HAP-1 (cell line): ENCODE measurements around the gene GTF3C1.
"Not testable (repeated sequence)": the region's sequence is repeated elsewhere in the genome, so short reads cannot be mapped to it uniquely, and the experiment has no call there.

Experiments
- DNase-seq, 2 experiments: peaks; one replicate each; pipeline ENCODE4 v3.0.0-alpha.2; 2016 to 2020; ENCODE audit warnings: low spot score in 2 of 2
- H3K27me3 ChIP-seq: fragments of 250-450 bp; sonication (Bioruptor Pico); 2 replicates; pipeline ENCODE4 v1.5.1; 2020; ENCODE audit warnings: low read depth, mild to moderate bottlenecking, moderate library complexity
- H3K36me3 ChIP-seq: fragments of 250-450 bp; sonication (Bioruptor Pico); replicated peaks from 2 replicates; pipeline ENCODE4 v1.5.1; 2020; ENCODE audit warnings: mild to moderate bottlenecking
- H3K4me1 ChIP-seq: fragments of 250-450 bp; sonication (Bioruptor Pico); 2 replicates; pipeline ENCODE4 v1.5.1; 2020; ENCODE audit warnings: mild to moderate bottlenecking
- H3K4me3 ChIP-seq: fragments of 250-450 bp; sonication (Bioruptor Pico); 2 replicates; pipeline ENCODE4 v1.5.1; 2020; ENCODE audit warnings: mild to moderate bottlenecking, moderate library complexity
- H3K9me3 ChIP-seq: fragments of 250-450 bp; sonication (Bioruptor Pico); 2 replicates; pipeline ENCODE4 v1.5.1; 2020; ENCODE audit warnings: mild to moderate bottlenecking, moderate library complexity
- in situ Hi-C: fragments of 300-500 bp; cut with MboI; formaldehyde crosslinking; loops from 3 replicates; pipeline ENCODE4 v1.14.3; 2020; ENCODE audit warnings: low sequenced_read_pairs, inconsistent platforms, mixed read lengths

GTF3C1 gene

GRCh38 chr16:27579087-27579980 lies 29.6 kb upstream of the GTF3C1 start:
- Histone ChIP-seq H3K27me3 (no peaks in the 10 kb centered on the region), H3K4me3 (no peak overlapping the region), H3K36me3 (no peaks in the 10 kb centered on the region), H3K4me1 (peaks cover 9% of the 10 kb centered on the region), H3K9me3 (no peaks in the 10 kb centered on the region)
- DNase-seq: no peak
- in situ Hi-C loops: no loop called here

- Histone ChIP-seq H3K9me3 (no peaks in the 10 kb centered on the region), H3K4me1 (peaks cover under 1% of the 10 kb centered on the region), H3K27me3 (no peaks in the 10 kb centered on the region), H3K4me3 (no peak overlapping the region), H3K36me3 (no peaks in the 10 kb centered on the region)
- in situ Hi-C loops: no loop called here
- DNase-seq: no peak
Measured at GRCh38 chr16:27576729-27577128, 27.0 kb upstream of the GTF3C1 start.

- in situ Hi-C loops: no loop called here
- H3K4me3 ChIP-seq: no peak overlapping the region
Measured at GRCh38 chr16:27572711-27573110, 23.0 kb upstream of the GTF3C1 start.

GRCh38 chr16:27571433-27572326 lies 22.0 kb upstream of the GTF3C1 start:
- Histone ChIP-seq H3K4me3 (no peak overlapping the region), H3K9me3 (no peaks in the 10 kb centered on the region), H3K4me1 (no peaks in the 10 kb centered on the region), H3K27me3 (no peaks in the 10 kb centered on the region), H3K36me3 (no peaks in the 10 kb centered on the region)
- in situ Hi-C loops: no loop called here
- no peak for DNase-seq

More at GRCh38 chr16:27572711-27573110, 23.0 kb upstream of the GTF3C1 start:
- H3K4me1 ChIP-seq: no peaks in the 10 kb centered on the region
- no peaks in the 10 kb centered on the region for H3K9me3 ChIP-seq
- DNase-seq: no peak
- no peaks in the 10 kb centered on the region for H3K36me3 ChIP-seq
- no peaks in the 10 kb centered on the region for H3K27me3 ChIP-seq

GRCh38 chr16:27570986-27571385 lies 21.3 kb upstream of the GTF3C1 start:
- H3K9me3 ChIP-seq, H3K4me3 ChIP-seq, H3K4me1 ChIP-seq, in situ Hi-C loops, H3K36me3 ChIP-seq, DNase-seq, H3K27me3 ChIP-seq: not testable (repeated sequence)

- in situ Hi-C loops: no loop called here
- H3K27me3 ChIP-seq: no peaks in the 10 kb centered on the region
- no peak for DNase-seq
- H3K4me3 ChIP-seq: no peak overlapping the region
- H3K4me1 ChIP-seq: no peaks in the 10 kb centered on the region
- no peaks in the 10 kb centered on the region for H3K9me3 ChIP-seq
- no peaks in the 10 kb centered on the region for H3K36me3 ChIP-seq
Measured at GRCh38 chr16:27568077-27568476, 18.4 kb upstream of the GTF3C1 start.

- Histone ChIP-seq H3K27me3 (no peaks in the 10 kb centered on the region), H3K4me3 (no peak overlapping the region), H3K9me3 (no peaks in the 10 kb centered on the region), H3K36me3 (no peaks in the 10 kb centered on the region), H3K4me1 (no peaks in the 10 kb centered on the region)
- no peak for DNase-seq
- in situ Hi-C loops: no loop called here
Measured at GRCh38 chr16:27566417-27566816, 16.7 kb upstream of the GTF3C1 start.

GRCh38 chr16:27564224-27564623 lies 14.5 kb upstream of the GTF3C1 start:
- in situ Hi-C loops: no loop called here
- Histone ChIP-seq H3K4me3 (no peak overlapping the region), H3K27me3 (no peaks in the 10 kb centered on the region), H3K9me3 (no peaks in the 10 kb centered on the region), H3K36me3 (no peaks in the 10 kb centered on the region), H3K4me1 (no peaks in the 10 kb centered on the region)
- no peak for DNase-seq

- H3K4me3 ChIP-seq: no peak overlapping the region
- DNase-seq: no peak
- H3K9me3 ChIP-seq: no peaks in the 10 kb centered on the region
- no peaks in the 10 kb centered on the region for H3K4me1 ChIP-seq
- in situ Hi-C loops: no loop called here
- H3K36me3 ChIP-seq: no peaks in the 10 kb centered on the region
- no peaks in the 10 kb centered on the region for H3K27me3 ChIP-seq
Measured at GRCh38 chr16:27561216-27561615, 11.5 kb upstream of the GTF3C1 start.

GRCh38 chr16:27558932-27559331 lies 9.2 kb upstream of the GTF3C1 start:
- H3K4me3 ChIP-seq: no peak overlapping the region
- no peaks in the 10 kb centered on the region for H3K9me3 ChIP-seq
- no peaks in the 10 kb centered on the region for H3K36me3 ChIP-seq
- no peaks in the 10 kb centered on the region for H3K27me3 ChIP-seq
- no peaks in the 10 kb centered on the region for H3K4me1 ChIP-seq
- DNase-seq: no peak
- in situ Hi-C loops: no loop called here

GRCh38 chr16:27558434-27558833 lies 8.7 kb upstream of the GTF3C1 start:
- H3K27me3 ChIP-seq: no peaks in the 10 kb centered on the region
- no peak overlapping the region for H3K4me3 ChIP-seq
- no peaks in the 10 kb centered on the region for H3K4me1 ChIP-seq
- H3K9me3 ChIP-seq: no peaks in the 10 kb centered on the region
- H3K36me3 ChIP-seq: no peaks in the 10 kb centered on the region
- DNase-seq: no peak
- in situ Hi-C loops: no loop called here

- no peak for DNase-seq
Measured at GRCh38 chr16:27556471-27556870, 6.8 kb upstream of the GTF3C1 start.

GRCh38 chr16:27551036-27551435 lies 1.3 kb upstream of the GTF3C1 start:
- in situ Hi-C loops: no loop called here
- DNase-seq: no peak
- peak overlapping the region; percentile 98; the same call in 1 of the 2 replicates for H3K4me3 ChIP-seq
- no peaks in the 10 kb centered on the region; the same call in 1 of the 2 replicates for H3K4me1 ChIP-seq
- H3K9me3 ChIP-seq: no peaks in the 10 kb centered on the region
- peaks cover 3% of the 10 kb centered on the region for H3K36me3 ChIP-seq
- no peaks in the 10 kb centered on the region for H3K27me3 ChIP-seq

More at GRCh38 chr16:27556471-27556870, 6.8 kb upstream of the GTF3C1 start:
- Histone ChIP-seq H3K36me3 (no peaks in the 10 kb centered on the region), H3K9me3 (no peaks in the 10 kb centered on the region), H3K27me3 (no peaks in the 10 kb centered on the region), H3K4me3 (no peak overlapping the region), H3K4me1 (no peaks in the 10 kb centered on the region)
- in situ Hi-C loops: no loop called here

GRCh38 chr16:27550582-27550920 lies 838 bp upstream of the GTF3C1 start:
- Histone ChIP-seq H3K27me3 (no peaks in the 10 kb centered on the region), H3K4me1 (no peaks in the 10 kb centered on the region; the same call in 1 of the 2 replicates), H3K9me3 (no peaks in the 10 kb centered on the region), H3K36me3 (peaks cover 8% of the 10 kb centered on the region), H3K4me3 (peak overlapping the region; percentile 98)
- no peak for DNase-seq
- in situ Hi-C loops: no loop called here
